Nephron (organoid): ENCODE results near the gene LRRC10B.

Source experiments
- H3K27ac Mint-ChIP-seq, 3 experiments: 2 replicates each; pipeline ENCODE4 v1.8.0; 2020; ENCODE audit warnings: mixed read lengths in 3 of 3, mild to moderate bottlenecking in 2 of 3, moderate library complexity in 1 of 3
- H3K27me3 Mint-ChIP-seq: 2 replicates; pipeline ENCODE4 v1.8.0; 2021; ENCODE audit warnings: low read depth, mild to moderate bottlenecking, moderate library complexity, mixed read lengths
- H3K36me3 Mint-ChIP-seq: 2 replicates; pipeline ENCODE4 v1.8.0; 2020; ENCODE audit warnings: low read depth, mixed read lengths
- H3K4me1 Mint-ChIP-seq: 2 replicates; pipeline ENCODE4 v1.8.0; 2020; ENCODE audit warnings: mixed read lengths
- H3K4me3 Mint-ChIP-seq, 3 experiments: 2 replicates each; pipeline ENCODE4 v1.8.0; 2020; ENCODE audit warnings: mild to moderate bottlenecking in 3 of 3, mixed read lengths in 3 of 3, moderate library complexity in 2 of 3
- H3K9me3 Mint-ChIP-seq: 2 replicates; pipeline ENCODE4 v1.8.0; 2020; ENCODE audit warnings: mixed read lengths
- CTCF ChIP-seq, 3 experiments: fragments of 200-600 bp; sonication (generic); IDR thresholded peaks; one replicate each; pipeline ENCODE4 v1.5.0; 2021; ENCODE audit warnings: antibody characterized with exemption in 3 of 3; ENCODE audit not compliant: unreplicated experiment in 3 of 3

The LRRC10B gene

GRCh38 chr11:61536676-61537270, 28.2 kb downstream of the LRRC10B start:
- Mint-ChIP-seq H3K4me3 (no peak overlapping the region), H3K9me3 (no peaks in the 10 kb centered on the region), H3K27ac (no peak overlapping the region), H3K36me3 (no peaks in the 10 kb centered on the region), H3K27me3 (peaks cover 8% of the 10 kb centered on the region), H3K4me1 (peaks cover 57% of the 10 kb centered on the region)
- TF ChIP-seq CTCF (IDR thresholded peaks at IDR 0.05; ENCODE audit: unreplicated experiment in 3 of 3) = no peak

- Mint-ChIP-seq H3K36me3 (no peaks in the 10 kb centered on the region), H3K27me3 (peaks cover 8% of the 10 kb centered on the region), H3K9me3 (no peaks in the 10 kb centered on the region), H3K4me1 (peaks cover 61% of the 10 kb centered on the region), H3K4me3 (no peak overlapping the region), H3K27ac (no peak overlapping the region)
- no peak for TF ChIP-seq CTCF (IDR thresholded peaks at IDR 0.05; ENCODE audit: unreplicated experiment in 3 of 3)
These were observed 28.8 kb downstream of the LRRC10B start for GRCh38 chr11:61537326-61537725.

- H3K27ac Mint-ChIP-seq = peak overlapping the region; percentile 78 to 94 (median 85)
- H3K9me3 Mint-ChIP-seq = no peaks in the 10 kb centered on the region
- H3K4me1 Mint-ChIP-seq = peaks cover 63% of the 10 kb centered on the region
- no peak overlapping the region for H3K4me3 Mint-ChIP-seq
- H3K36me3 Mint-ChIP-seq = no peaks in the 10 kb centered on the region
- no peak for TF ChIP-seq CTCF (IDR thresholded peaks at IDR 0.05; ENCODE audit: unreplicated experiment in 3 of 3)
- H3K27me3 Mint-ChIP-seq = peaks cover 8% of the 10 kb centered on the region
These were observed 30.1 kb downstream of the LRRC10B start for GRCh38 chr11:61538636-61538961.

- peaks cover 8% of the 10 kb centered on the region for H3K27me3 Mint-ChIP-seq
- peaks cover 63% of the 10 kb centered on the region for H3K4me1 Mint-ChIP-seq
- H3K36me3 Mint-ChIP-seq = no peaks in the 10 kb centered on the region
- TF ChIP-seq CTCF (IDR thresholded peaks at IDR 0.05; ENCODE audit: unreplicated experiment in 3 of 3) = no peak
- H3K4me3 Mint-ChIP-seq = peak overlapping the region in 1 of 3 experiments; percentile 34
- peak overlapping the region; percentile 78 to 94 (median 85) for H3K27ac Mint-ChIP-seq
- no peaks in the 10 kb centered on the region for H3K9me3 Mint-ChIP-seq
These were observed 30.5 kb downstream of the LRRC10B start for GRCh38 chr11:61539006-61539405.

GRCh38 chr11:61539831-61540357, 31.3 kb downstream of the LRRC10B start:
- Mint-ChIP-seq H3K9me3 (no peaks in the 10 kb centered on the region), H3K36me3 (no peaks in the 10 kb centered on the region), H3K4me1 (peaks cover 54% of the 10 kb centered on the region), H3K27me3 (peaks cover 6% of the 10 kb centered on the region), H3K27ac (peak overlapping the region; percentile 78 to 94 (median 85)), H3K4me3 (peak overlapping the region in 2 of 3 experiments; percentile 27 to 40)
- TF ChIP-seq CTCF (IDR thresholded peaks at IDR 0.05; ENCODE audit: unreplicated experiment in 3 of 3) = no peak

GRCh38 chr11:61540528-61540927, 32.0 kb downstream of the LRRC10B start:
- Mint-ChIP-seq H3K36me3 (no peaks in the 10 kb centered on the region), H3K4me3 (no peak overlapping the region), H3K27ac (peak overlapping the region; percentile 66 to 94 (median 78)), H3K27me3 (peaks cover 7% of the 10 kb centered on the region), H3K4me1 (peaks cover 54% of the 10 kb centered on the region), H3K9me3 (no peaks in the 10 kb centered on the region)
- no peak for TF ChIP-seq CTCF (IDR thresholded peaks at IDR 0.05; ENCODE audit: unreplicated experiment in 3 of 3)
